ENCODE data around the gene SPARC.

- TF ChIP-seq EZH2 (IDR thresholded peaks at IDR 0.05; ENCODE audit: low read length), result no peak
- TF ChIP-seq, protein P1, sequence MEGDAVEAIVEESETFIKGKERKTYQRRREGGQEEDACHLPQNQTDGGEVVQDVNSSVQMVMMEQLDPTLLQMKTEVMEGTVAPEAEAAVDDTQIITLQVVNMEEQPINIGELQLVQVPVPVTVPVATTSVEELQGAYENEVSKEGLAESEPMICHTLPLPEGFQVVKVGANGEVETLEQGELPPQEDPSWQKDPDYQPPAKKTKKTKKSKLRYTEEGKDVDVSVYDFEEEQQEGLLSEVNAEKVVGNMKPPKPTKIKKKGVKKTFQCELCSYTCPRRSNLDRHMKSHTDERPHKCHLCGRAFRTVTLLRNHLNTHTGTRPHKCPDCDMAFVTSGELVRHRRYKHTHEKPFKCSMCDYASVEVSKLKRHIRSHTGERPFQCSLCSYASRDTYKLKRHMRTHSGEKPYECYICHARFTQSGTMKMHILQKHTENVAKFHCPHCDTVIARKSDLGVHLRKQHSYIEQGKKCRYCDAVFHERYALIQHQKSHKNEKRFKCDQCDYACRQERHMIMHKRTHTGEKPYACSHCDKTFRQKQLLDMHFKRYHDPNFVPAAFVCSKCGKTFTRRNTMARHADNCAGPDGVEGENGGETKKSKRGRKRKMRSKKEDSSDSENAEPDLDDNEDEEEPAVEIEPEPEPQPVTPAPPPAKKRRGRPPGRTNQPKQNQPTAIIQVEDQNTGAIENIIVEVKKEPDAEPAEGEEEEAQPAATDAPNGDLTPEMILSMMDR (optimal IDR thresholded peaks at IDR 0.05 in 1 of 3, IDR thresholded peaks at IDR 0.05 in 1 of 3, conservative IDR thresholded peaks at IDR 0.05 in 1 of 3; ENCODE audit: extremely low read depth in 1 of 3, insufficient read depth in 2 of 3, low read length in 3 of 3), result no peak
These were observed 53.8 kb downstream of the SPARC start for GRCh38 chr5:151632941-151633340.

Data from keratinocyte (primary cell).